Upper lobe of left lung (tissue), 6 donors: Measurements from ENCODE around the gene APBA3. TPM values are rescaled to one million over a fixed set of nuclear protein-coding genes. Genes with fewer than 3 reads are reported as not detected.

Source experiments
- ATAC-seq, 2 donors: fragments of 200-7000 bp; cut with Tn5 transposase; one replicate each; pipeline ENCODE4 v1.9.1; 2022; ENCODE audit warnings: mild to moderate bottlenecking in 2 of 2, moderate library complexity in 2 of 2; ENCODE audit not compliant: low FRiP score in 2 of 2
- DNase-seq, 2 donors: peaks; one replicate each; pipeline ENCODE4 v3.0.0-alpha.2; 2019 to 2020
- H3K27ac ChIP-seq, 4 donors: fragments of 200-600 bp; sonication (generic); one replicate each; pipeline ENCODE4 v1.5.1; 2016 to 2019
- H3K27me3 ChIP-seq, 4 donors: fragments of 200-600 bp; sonication (generic); one replicate each; pipeline ENCODE4 v1.5.1; 2017 to 2019
- H3K36me3 ChIP-seq, 4 donors: fragments of 200-600 bp; sonication (generic); one replicate each; pipeline ENCODE4 v1.5.1; 2016 to 2019
- H3K4me1 ChIP-seq, 4 donors: fragments of 200-600 bp; sonication (generic); one replicate each; pipeline ENCODE4 v1.5.1; 2018 to 2019
- H3K4me3 ChIP-seq, 4 donors: fragments of 200-600 bp; sonication (generic); one replicate each; pipeline ENCODE4 v1.5.1; 2017 to 2019; ENCODE audit warnings: mild to moderate bottlenecking in 2 of 4, moderate library complexity in 1 of 4
- H3K9me3 ChIP-seq, 4 donors: fragments of 200-600 bp; sonication (generic); one replicate each; pipeline ENCODE4 v1.5.1; 2018 to 2019
- EP300 ChIP-seq, 4 donors: sonication (generic); formaldehyde crosslinking; IDR thresholded peaks; one replicate each; pipeline ENCODE4 v1.5.1; 2017; ENCODE audit warnings: antibody characterized with exemption in 4 of 4, control low read depth in 2 of 4
- POLR2A ChIP-seq, 4 donors: fragments of 450-650 bp; IDR thresholded peaks; one replicate each; pipeline ENCODE4 v1.5.1; 2016 to 2017; ENCODE audit warnings: antibody characterized with exemption in 4 of 4, mild to moderate bottlenecking in 2 of 4
- POLR2AphosphoS5 ChIP-seq, 2 donors: sonication (generic); formaldehyde crosslinking; IDR thresholded peaks; one replicate each; pipeline ENCODE4 v1.5.1; 2017; ENCODE audit warnings: antibody characterized with exemption in 2 of 2
- WGBS, 2 donors: methylation state at CpG; one replicate each; pipeline ENCODE4 v1.1.5; 2017 to 2018; 5-methylcytosine and 5-hydroxymethylcytosine counted together
- total RNA-seq, 6 donors: library from RNA; depleted of rRNA in 4 of 6; stranded (reverse); fragments of >200 nt in 4 of 6; gene quantifications; one replicate each; pipeline versions ENCODE4 v1.1.0 to v1.2.1, GENCODE V29; 2016 to 2021
- TF ChIP-seq, protein P1 (sequence below), 6 experiments: fragments of 450-650 bp in 4 of 6; fragments of 200-600 bp in 2 of 6; sonication (generic) in 2 of 6; IDR thresholded peaks; one replicate each; pipeline ENCODE4 v1.5.1; 2016 to 2019; ENCODE audit warnings: antibody characterized with exemption in 6 of 6
- donor health status: DM: no; HTN: no; CAD: no; lungs with moderate emphysema.
- donor health status: DM: no; HTN: yes; CAD: no; lungs with severe emphysema.

Gene APBA3
- total RNA-seq, 6 donors from 2014 or later, result 13.4 to 92.2 (median 21.6) TPM

DNA sequence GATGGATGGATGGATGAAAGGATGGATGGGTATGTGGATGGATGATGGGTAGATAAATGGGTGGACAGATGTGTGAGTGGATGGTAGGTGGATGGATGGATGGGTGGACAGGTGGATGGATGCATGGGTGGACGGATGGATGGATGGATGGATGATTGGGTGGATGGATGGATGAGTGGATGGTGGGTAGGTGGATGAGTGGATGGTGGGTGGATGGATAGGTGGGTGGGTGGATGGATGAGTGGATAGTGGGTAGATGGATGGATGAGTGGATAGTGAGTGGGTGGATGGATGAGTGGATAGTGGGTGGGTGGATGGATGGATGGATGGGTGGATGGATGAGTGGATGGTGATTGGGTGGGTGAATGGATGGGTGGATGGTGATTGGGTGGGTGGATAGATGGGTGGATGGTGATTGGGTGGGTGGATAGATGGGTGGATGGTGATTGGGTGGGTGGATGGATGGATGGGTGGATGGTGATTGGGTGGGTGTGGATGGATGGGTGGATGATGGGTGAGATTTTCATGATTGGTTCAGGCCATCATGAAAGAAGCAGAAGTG, 15.1 kb upstream of the APBA3 start:
- Histone ChIP-seq H3K4me1 (no peaks in the 10 kb centered on the region), H3K36me3 (peaks cover 0 to 2% (median 0%) of the 10 kb centered on the region in 4 donors), H3K27me3 (no peaks in the 10 kb centered on the region), H3K9me3 (peaks cover 3 to 13% (median 6%) of the 10 kb centered on the region in 4 donors), H3K27ac (no peak overlapping the region), H3K4me3 (no peak overlapping the region)
- 84 to 94% methylated on average over 1 of the region's 1 CpG for WGBS, 2 donors
- DNase-seq, result no peak
- TF ChIP-seq POLR2A (IDR thresholded peaks at IDR 0.05) (no peak), POLR2AphosphoS5 (IDR thresholded peaks at IDR 0.05) (no peak), EP300 (IDR thresholded peaks at IDR 0.05) (no peak)
- TF ChIP-seq, protein P1, sequence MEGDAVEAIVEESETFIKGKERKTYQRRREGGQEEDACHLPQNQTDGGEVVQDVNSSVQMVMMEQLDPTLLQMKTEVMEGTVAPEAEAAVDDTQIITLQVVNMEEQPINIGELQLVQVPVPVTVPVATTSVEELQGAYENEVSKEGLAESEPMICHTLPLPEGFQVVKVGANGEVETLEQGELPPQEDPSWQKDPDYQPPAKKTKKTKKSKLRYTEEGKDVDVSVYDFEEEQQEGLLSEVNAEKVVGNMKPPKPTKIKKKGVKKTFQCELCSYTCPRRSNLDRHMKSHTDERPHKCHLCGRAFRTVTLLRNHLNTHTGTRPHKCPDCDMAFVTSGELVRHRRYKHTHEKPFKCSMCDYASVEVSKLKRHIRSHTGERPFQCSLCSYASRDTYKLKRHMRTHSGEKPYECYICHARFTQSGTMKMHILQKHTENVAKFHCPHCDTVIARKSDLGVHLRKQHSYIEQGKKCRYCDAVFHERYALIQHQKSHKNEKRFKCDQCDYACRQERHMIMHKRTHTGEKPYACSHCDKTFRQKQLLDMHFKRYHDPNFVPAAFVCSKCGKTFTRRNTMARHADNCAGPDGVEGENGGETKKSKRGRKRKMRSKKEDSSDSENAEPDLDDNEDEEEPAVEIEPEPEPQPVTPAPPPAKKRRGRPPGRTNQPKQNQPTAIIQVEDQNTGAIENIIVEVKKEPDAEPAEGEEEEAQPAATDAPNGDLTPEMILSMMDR (IDR thresholded peaks at IDR 0.05), result no peak
- ATAC-seq, result no peak

DNA sequence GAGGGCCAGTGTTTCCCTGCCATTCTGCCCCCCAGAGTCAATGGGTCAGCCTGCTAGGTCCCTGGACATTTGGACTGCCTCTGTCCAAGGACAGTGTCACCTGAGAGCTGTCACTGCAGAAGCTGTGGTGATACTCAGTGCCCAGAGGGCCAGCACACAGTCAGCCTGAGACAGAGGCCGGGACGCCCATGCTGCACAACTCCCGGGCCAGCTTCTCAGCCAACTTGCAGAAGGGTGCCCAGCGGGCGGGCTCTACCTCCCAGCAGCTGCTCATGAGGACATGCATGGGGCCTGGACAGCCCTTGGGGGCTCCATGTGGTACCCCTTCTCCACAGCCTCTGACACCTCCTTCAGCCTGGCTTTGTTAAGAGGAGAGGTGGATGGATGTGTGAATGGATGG, 14.3 kb upstream of the APBA3 start:
- 92 to 95% methylated on average over 2 to 5 of the region's 5 CpGs for WGBS, 2 donors
- Histone ChIP-seq H3K27ac (no peak overlapping the region), H3K4me3 (no peak overlapping the region), H3K27me3 (no peaks in the 10 kb centered on the region), H3K9me3 (peaks cover 0 to 5% (median 0%) of the 10 kb centered on the region in 4 donors), H3K4me1 (no peaks in the 10 kb centered on the region), H3K36me3 (no peaks in the 10 kb centered on the region)
- no peak for ATAC-seq
- TF ChIP-seq EP300 (IDR thresholded peaks at IDR 0.05), result no peak
- TF ChIP-seq, protein P1 (IDR thresholded peaks at IDR 0.05), result no peak
- TF ChIP-seq POLR2A (IDR thresholded peaks at IDR 0.05), result no peak
- no peak for TF ChIP-seq POLR2AphosphoS5 (IDR thresholded peaks at IDR 0.05)
- DNase-seq, result no peak

- WGBS, 2 donors, result 77% methylated on average over 2 of the region's 2 CpGs; no CpG with 5 or more reads in 1 of the 2 donors
- H3K27ac ChIP-seq, result no peak overlapping the region
- DNase-seq (no peak), ATAC-seq (no peak)
- H3K4me1 ChIP-seq, result no peaks in the 10 kb centered on the region
- peaks cover 0 to under 1% (median 0%) of the 10 kb centered on the region in 4 donors for H3K9me3 ChIP-seq
- H3K4me3 ChIP-seq, result no peak overlapping the region
- TF ChIP-seq EP300 (IDR thresholded peaks at IDR 0.05) (no peak), POLR2AphosphoS5 (IDR thresholded peaks at IDR 0.05) (no peak), POLR2A (IDR thresholded peaks at IDR 0.05) (no peak)
- TF ChIP-seq, protein P1 (IDR thresholded peaks at IDR 0.05), result no peak
- no peaks in the 10 kb centered on the region for H3K36me3 ChIP-seq
- H3K27me3 ChIP-seq, result no peaks in the 10 kb centered on the region
Measured at GRCh38 chr19:3775374-3775711, 13.9 kb upstream of the APBA3 start.

GRCh38 chr19:3774621-3775373, 13.3 kb upstream of the APBA3 start:
- no peak for TF ChIP-seq POLR2AphosphoS5 (IDR thresholded peaks at IDR 0.05)
- no peak for TF ChIP-seq POLR2A (IDR thresholded peaks at IDR 0.05)
- no peak for TF ChIP-seq EP300 (IDR thresholded peaks at IDR 0.05)
- TF ChIP-seq, protein P1 (IDR thresholded peaks at IDR 0.05), result no peak
- no peak overlapping the region for H3K27ac ChIP-seq
- no peak overlapping the region for H3K4me3 ChIP-seq
- no peaks in the 10 kb centered on the region for H3K27me3 ChIP-seq
- ATAC-seq (no peak), DNase-seq (peak in 1 of 2 donors; percentile 73)
- WGBS, 2 donors, result 61 to 65% methylated on average over 9 to 23 of the region's 25 CpGs
- H3K9me3 ChIP-seq, result no peaks in the 10 kb centered on the region
- no peaks in the 10 kb centered on the region for H3K4me1 ChIP-seq
- peaks cover 0 to 3% (median 1%) of the 10 kb centered on the region in 4 donors for H3K36me3 ChIP-seq
